Fibroblast of lung (primary cell): ENCODE results near the gene TTC23. TPM values are rescaled to one million over a fixed set of nuclear protein-coding genes. Genes with fewer than 3 reads are reported as not detected.

Experiments used
- DNase-seq, 2 donors: peaks; one replicate each; pipeline versions ENCODE4 v3.0.0 to v3.0.0-alpha.2; 2010; ENCODE audit warnings: low read depth in 2 of 2
- H2AFZ ChIP-seq: 2 replicates; pipeline ENCODE4 v1.5.1; 2012; ENCODE audit warnings: low read length, control low read depth, inconsistent platforms
- H3K27ac ChIP-seq: 2 replicates; pipeline ENCODE4 v1.5.1; 2011; ENCODE audit warnings: low read length, control low read depth; ENCODE audit not compliant: insufficient read depth
- H3K27me3 ChIP-seq: 2 replicates; pipeline ENCODE4 v1.5.1; 2011; ENCODE audit warnings: mild to moderate bottlenecking, low read length; ENCODE audit not compliant: control insufficient read depth, insufficient read depth
- H3K36me3 ChIP-seq: 2 replicates; pipeline ENCODE4 v1.5.1; 2011; ENCODE audit warnings: low read length; ENCODE audit not compliant: control insufficient read depth, insufficient read depth
- H3K4me1 ChIP-seq: 2 replicates; pipeline ENCODE4 v1.5.1; 2011; ENCODE audit warnings: low read length; ENCODE audit not compliant: control insufficient read depth, insufficient read depth; ENCODE audit errors: extremely low read depth
- H3K4me2 ChIP-seq: 2 replicates; pipeline ENCODE4 v1.5.1; 2011; ENCODE audit warnings: low read length, control low read depth; ENCODE audit not compliant: insufficient read depth; ENCODE audit errors: extremely low read depth
- H3K4me3 ChIP-seq, 4 experiments: fragments of 200-600 bp in 1 of 4; sonication (generic) in 1 of 4; replicated peaks in 1 of 4; 2 replicates each; pipeline ENCODE4 v1.5.1; 2011 to 2016; ENCODE audit warnings: low read length in 4 of 4, low read depth in 3 of 4, mild to moderate bottlenecking in 3 of 4, control low read depth in 2 of 4, inconsistent platforms in 1 of 4, mixed read lengths in 1 of 4; ENCODE audit not compliant: insufficient read depth in 1 of 4; ENCODE audit errors: control extremely low read depth in 1 of 4
- H3K79me2 ChIP-seq: 2 replicates; pipeline ENCODE4 v1.5.1; 2012; ENCODE audit warnings: mild to moderate bottlenecking, low read length, inconsistent platforms; ENCODE audit not compliant: control insufficient read depth, insufficient read depth
- H3K9ac ChIP-seq: 2 replicates; pipeline ENCODE4 v1.5.1; 2011; ENCODE audit warnings: mild to moderate bottlenecking, low read length, control low read depth; ENCODE audit not compliant: insufficient read depth
- H3K9me3 ChIP-seq: 2 replicates; pipeline ENCODE4 v1.5.1; 2012; ENCODE audit warnings: low read depth, low read length; ENCODE audit not compliant: control insufficient read depth, insufficient read depth
- H4K20me1 ChIP-seq: 2 replicates; pipeline ENCODE4 v1.5.1; 2011; ENCODE audit warnings: low read length; ENCODE audit not compliant: control insufficient read depth, insufficient read depth; ENCODE audit errors: extremely low read depth
- EZH2 ChIP-seq: IDR thresholded peaks from 2 replicates; pipeline ENCODE4 v1.5.1; 2012; ENCODE audit warnings: low read length, control low read depth, mild to moderate bottlenecking; ENCODE audit errors: missing control alignments
- polyA plus RNA-seq, 2 donors: library from polyadenylated mRNA; depleted of rRNA in 1 of 2; stranded (reverse) in 1 of 2; unstranded in 1 of 2; fragments of >200 nt; gene quantifications; 2 replicates each; pipeline ENCODE4 v1.2.1, GENCODE V29; 2011 to 2012; ENCODE audit warnings: missing spikeins in 1 of 2
- total RNA-seq: library from RNA; depleted of rRNA; stranded (reverse); fragments of >200 nt; gene quantifications from 2 replicates; pipeline ENCODE4 v1.2.1, GENCODE V29; 2014
- TF ChIP-seq, protein P1 (sequence below), 2 donors: IDR thresholded peaks in 1 of 2; conservative IDR thresholded peaks in 1 of 2; 1 replicate in 1 of 2; 2 replicates in 1 of 2; pipeline ENCODE4 v1.5.1; 2011 to 2012; ENCODE audit warnings: low read length in 2 of 2, control low read depth in 1 of 2, inconsistent platforms in 1 of 2, low read depth in 1 of 2, mild to moderate bottlenecking in 1 of 2

Gene TTC23
- total and polyA plus RNA-seq, 2 donors (not counting 1 experiment from before 2014, with no cell fraction given), result 3.5 to 30.4 TPM

DNA sequence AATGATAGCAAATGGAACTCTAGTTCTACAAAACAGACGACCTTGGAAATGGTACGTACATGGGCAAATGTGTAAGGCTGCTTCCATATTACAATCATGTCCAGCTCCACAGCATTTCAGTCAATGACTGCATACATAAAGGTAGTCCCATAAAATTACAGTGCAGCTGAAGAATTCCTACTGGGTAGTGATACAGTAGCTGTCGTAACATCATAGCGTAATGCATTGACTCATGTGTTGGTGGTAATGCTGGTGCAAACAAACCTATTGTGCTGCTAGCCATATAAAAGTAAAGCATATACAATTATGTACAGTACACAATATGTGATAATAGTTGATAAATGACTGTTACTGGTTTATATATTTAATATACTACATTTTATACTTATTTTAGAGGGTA lies 18.5 kb downstream of the TTC23 start:
- no peaks in the 10 kb centered on the region for H3K4me1 ChIP-seq
- no peaks in the 10 kb centered on the region for H3K79me2 ChIP-seq
- no peaks in the 10 kb centered on the region for H3K9me3 ChIP-seq
- H3K4me3 ChIP-seq, result no peak overlapping the region
- no peak overlapping the region for H3K27ac ChIP-seq
- no peak for TF ChIP-seq EZH2
- TF ChIP-seq, protein P1, sequence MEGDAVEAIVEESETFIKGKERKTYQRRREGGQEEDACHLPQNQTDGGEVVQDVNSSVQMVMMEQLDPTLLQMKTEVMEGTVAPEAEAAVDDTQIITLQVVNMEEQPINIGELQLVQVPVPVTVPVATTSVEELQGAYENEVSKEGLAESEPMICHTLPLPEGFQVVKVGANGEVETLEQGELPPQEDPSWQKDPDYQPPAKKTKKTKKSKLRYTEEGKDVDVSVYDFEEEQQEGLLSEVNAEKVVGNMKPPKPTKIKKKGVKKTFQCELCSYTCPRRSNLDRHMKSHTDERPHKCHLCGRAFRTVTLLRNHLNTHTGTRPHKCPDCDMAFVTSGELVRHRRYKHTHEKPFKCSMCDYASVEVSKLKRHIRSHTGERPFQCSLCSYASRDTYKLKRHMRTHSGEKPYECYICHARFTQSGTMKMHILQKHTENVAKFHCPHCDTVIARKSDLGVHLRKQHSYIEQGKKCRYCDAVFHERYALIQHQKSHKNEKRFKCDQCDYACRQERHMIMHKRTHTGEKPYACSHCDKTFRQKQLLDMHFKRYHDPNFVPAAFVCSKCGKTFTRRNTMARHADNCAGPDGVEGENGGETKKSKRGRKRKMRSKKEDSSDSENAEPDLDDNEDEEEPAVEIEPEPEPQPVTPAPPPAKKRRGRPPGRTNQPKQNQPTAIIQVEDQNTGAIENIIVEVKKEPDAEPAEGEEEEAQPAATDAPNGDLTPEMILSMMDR (conservative IDR thresholded peaks at IDR 0.05 in 1 of 2, IDR thresholded peaks at IDR 0.05 in 1 of 2; ENCODE audit: low read depth in 1 of 2, low read length in 2 of 2), result no peak
- no peaks in the 10 kb centered on the region for H3K27me3 ChIP-seq
- DNase-seq, result no peak
- no peak overlapping the region for H3K4me2 ChIP-seq
- peaks cover 2% of the 10 kb centered on the region for H3K36me3 ChIP-seq
- no peak overlapping the region for H3K9ac ChIP-seq
- no peak overlapping the region for H2AFZ ChIP-seq
- no peaks in the 10 kb centered on the region for H4K20me1 ChIP-seq

DNA sequence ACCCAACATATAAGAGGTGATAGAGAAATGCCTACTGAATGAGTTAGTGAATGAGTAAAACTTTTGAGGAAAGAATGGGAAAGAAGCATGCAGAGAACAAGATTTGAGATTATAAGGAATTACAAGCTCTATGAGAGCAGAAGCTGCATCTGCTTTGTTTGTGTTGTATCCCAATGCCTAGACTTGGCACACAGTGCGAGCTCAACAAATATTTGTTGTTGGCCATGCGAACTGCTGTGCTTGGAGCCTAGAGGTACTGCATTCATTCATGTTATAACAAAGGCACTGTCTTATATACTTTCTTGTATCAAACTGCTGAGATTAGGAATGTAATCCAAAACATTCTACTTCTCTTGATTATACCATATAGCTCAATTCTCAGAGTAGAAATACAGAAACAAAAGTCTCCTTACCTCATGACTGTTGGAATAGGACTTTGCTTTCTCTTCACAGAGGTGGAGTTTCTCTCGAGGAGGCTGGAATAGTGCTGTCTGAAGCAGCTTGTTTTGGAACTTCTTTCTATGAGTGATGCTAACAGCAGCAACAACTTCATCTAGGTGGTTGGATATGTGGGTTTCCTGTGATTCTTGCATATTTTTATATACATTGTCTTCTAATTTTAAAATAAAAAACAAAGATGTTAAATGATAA lies 21.1 kb downstream of the TTC23 start:
- Histone ChIP-seq H3K27me3 (no peaks in the 10 kb centered on the region), H2AFZ (no peak overlapping the region), H3K79me2 (no peaks in the 10 kb centered on the region), H3K9me3 (no peaks in the 10 kb centered on the region), H3K4me1 (no peaks in the 10 kb centered on the region), H3K36me3 (peaks cover 6% of the 10 kb centered on the region), H3K4me2 (no peak overlapping the region), H3K27ac (no peak overlapping the region), H3K9ac (no peak overlapping the region), H4K20me1 (no peaks in the 10 kb centered on the region), H3K4me3 (no peak overlapping the region)
- TF ChIP-seq, protein P1 (conservative IDR thresholded peaks at IDR 0.05 in 1 of 2, IDR thresholded peaks at IDR 0.05 in 1 of 2; ENCODE audit: low read depth in 1 of 2, low read length in 2 of 2), result no peak
- TF ChIP-seq EZH2, result no peak
- DNase-seq, result no peak

DNA sequence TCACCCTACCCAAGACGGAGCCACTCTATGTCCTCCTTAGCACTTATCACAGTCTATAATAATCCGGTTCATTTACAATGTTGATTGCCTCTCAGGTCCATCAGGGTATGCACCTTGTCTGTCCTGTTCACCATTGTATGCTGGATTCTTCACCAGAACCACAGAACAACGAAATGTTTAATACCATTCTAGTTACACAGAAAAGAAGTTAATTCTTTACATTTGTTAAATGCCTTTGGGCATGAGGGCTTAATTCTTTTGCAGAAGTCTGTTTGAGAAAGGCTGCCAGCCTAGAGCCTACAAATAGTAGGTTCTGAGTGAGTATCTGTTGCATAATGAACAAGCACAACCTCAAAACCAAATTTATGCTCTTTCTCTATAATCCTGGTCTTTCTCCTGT lies 22.6 kb downstream of the TTC23 start:
- no peak overlapping the region for H3K4me3 ChIP-seq
- no peaks in the 10 kb centered on the region for H3K4me1 ChIP-seq
- TF ChIP-seq, protein P1 (conservative IDR thresholded peaks at IDR 0.05 in 1 of 2, IDR thresholded peaks at IDR 0.05 in 1 of 2; ENCODE audit: low read depth in 1 of 2, low read length in 2 of 2), result no peak
- TF ChIP-seq EZH2, result no peak
- H2AFZ ChIP-seq, result no peak overlapping the region
- no peaks in the 10 kb centered on the region for H3K9me3 ChIP-seq
- H3K36me3 ChIP-seq, result peaks cover 6% of the 10 kb centered on the region
- DNase-seq, result peak in 1 of 2 donors; percentile 5
- H4K20me1 ChIP-seq, result no peaks in the 10 kb centered on the region
- no peaks in the 10 kb centered on the region for H3K79me2 ChIP-seq
- H3K9ac ChIP-seq, result no peak overlapping the region
- H3K27me3 ChIP-seq, result no peaks in the 10 kb centered on the region
- H3K27ac ChIP-seq, result no peak overlapping the region
- no peak overlapping the region for H3K4me2 ChIP-seq
